NCI-H146 (cell line): ENCODE data around the gene FBXO27.
"Not testable (repeated sequence)": the region's sequence is repeated elsewhere in the genome, so short reads cannot be mapped to it uniquely, and the experiment has no call there.

Source experiments
- DNase-seq: peaks from one replicate; lab custom pipeline; 2025; lab: John Stamatoyannopoulos, UW

The FBXO27 gene

GRCh38 chr19:38987745-38988144 is 44.6 kb downstream of the FBXO27 start:
- not testable (repeated sequence) for DNase-seq

GRCh38 chr19:38985262-38985661 is 47.1 kb downstream of the FBXO27 start:
- no peak for DNase-seq

- no peak for DNase-seq
Measured at GRCh38 chr19:38980583-38981374, 51.6 kb downstream of the FBXO27 start.

- DNase-seq: no peak
Measured at GRCh38 chr19:38979812-38980211, 52.5 kb downstream of the FBXO27 start.

GRCh38 chr19:38978326-38978689 is 54.0 kb downstream of the FBXO27 start:
- DNase-seq: no peak

- DNase-seq: no peak
Measured at GRCh38 chr19:38977445-38978325, 54.7 kb downstream of the FBXO27 start.

GRCh38 chr19:38975861-38976271 is 56.5 kb downstream of the FBXO27 start:
- peak; percentile 43 for DNase-seq

- DNase-seq: peak; percentile 43
Measured at GRCh38 chr19:38975214-38975860, 57.0 kb downstream of the FBXO27 start, which contains the start of gene FBXO17. Gene FBXO17 (minus strand): TSS chr19:38975742. CDS start chr19:38950319, 25,423 bp downstream.

GRCh38 chr19:38974624-38975213 is 57.6 kb downstream of the FBXO27 start:
- no peak for DNase-seq
